SK-N-SH (cell line): ENCODE results near the gene TRAFD1. TPM values are rescaled to one million over a fixed set of nuclear protein-coding genes. Genes with fewer than 3 reads are reported as not detected.
A peak's percentile ranks its signal among the peaks of the same experiment; 100 is the strongest.

Source experiments
- CTCF ChIA-PET: fragments of 300-600, 350-600 bp; formaldehyde crosslinking; extraction: SDS; loops from one replicate; lab custom pipeline; 2021; lab: Yijun Ruan, JAX
- POLR2A ChIA-PET: fragments of 350-600 bp; sonication (Branson Sonifier 250); formaldehyde crosslinking; extraction: SDS; loops from one replicate; lab custom pipeline; 2020; ENCODE audit warnings: antibody characterized with exemption, inconsistent platforms; lab: Yijun Ruan, JAX
- DNase-seq: peaks from one replicate; pipeline ENCODE4 v3.0.0; 2012
- H2AFZ ChIP-seq: fragments of 200-600 bp; sonication (generic); 2 replicates; pipeline ENCODE4 v1.8.1; 2016; ENCODE audit warnings: antibody characterized with exemption, mild to moderate bottlenecking, low read depth
- H3F3A ChIP-seq: fragments of 200-600 bp; sonication (generic); replicated peaks from 2 replicates; pipeline ENCODE3; 2016; ENCODE audit warnings: antibody characterized with exemption, mild to moderate bottlenecking; ENCODE audit not compliant: insufficient read depth
- H3K27ac ChIP-seq, 2 experiments: fragments of 200-500 bp in 1 of 2; fragments of 200-600 bp in 1 of 2; sonication (Bioruptor generic) in 1 of 2; sonication (generic), shearing (Covaris generic) in 1 of 2; 2 replicates each; pipeline versions ENCODE4 v1.5.1 to v1.6.1; 2014 to 2016; ENCODE audit warnings: low read depth in 2 of 2, inconsistent platforms in 1 of 2, low read length in 1 of 2, mild to moderate bottlenecking in 1 of 2, mixed read lengths in 1 of 2
- H3K27me3 ChIP-seq: fragments of 200-600 bp; sonication (generic), shearing (Covaris generic); 2 replicates; pipeline ENCODE4 v1.6.1; 2016; ENCODE audit warnings: mixed run types; ENCODE audit not compliant: insufficient read depth
- H3K36me3 ChIP-seq, 2 experiments: fragments of 200-500 bp in 1 of 2; fragments of 200-600 bp in 1 of 2; sonication (Bioruptor generic) in 1 of 2; sonication (generic) in 1 of 2; replicated peaks in 1 of 2; 2 replicates each; pipeline versions ENCODE3 to v1.5.1; 2014 to 2016; ENCODE audit warnings: low read length in 1 of 2, mild to moderate bottlenecking in 1 of 2; ENCODE audit not compliant: insufficient read depth in 2 of 2, control insufficient read depth in 1 of 2
- H3K4me1 ChIP-seq, 2 experiments: fragments of 200-500 bp in 1 of 2; fragments of 200-600 bp in 1 of 2; sonication (Bioruptor generic) in 1 of 2; sonication (generic), shearing (Covaris generic) in 1 of 2; 2 replicates each; pipeline versions ENCODE4 v1.5.1 to v1.6.1; 2014 to 2016; ENCODE audit warnings: low read depth in 1 of 2, low read length in 1 of 2, mixed run types in 1 of 2; ENCODE audit not compliant: insufficient read depth in 2 of 2, control insufficient read depth in 1 of 2
- H3K4me2 ChIP-seq: fragments of 200-600 bp; sonication (generic), shearing (Covaris generic); 2 replicates; pipeline ENCODE4 v1.6.1; 2017; ENCODE audit warnings: mixed run types
- H3K4me3 ChIP-seq, 2 experiments: fragments of 200-500 bp in 1 of 2; fragments of 200-600 bp in 1 of 2; sonication (Bioruptor generic) in 1 of 2; sonication (generic), shearing (Covaris generic) in 1 of 2; 2 replicates each; pipeline versions ENCODE4 v1.5.1 to v1.8.1; 2014 to 2016; ENCODE audit warnings: low read depth in 2 of 2, inconsistent platforms in 1 of 2, low read length in 1 of 2, mild to moderate bottlenecking in 1 of 2, mixed read lengths in 1 of 2, moderate library complexity in 1 of 2
- H3K79me2 ChIP-seq: fragments of 200-600 bp; sonication (generic); 2 replicates; pipeline ENCODE4 v1.8.1; 2017; ENCODE audit warnings: mild to moderate bottlenecking; ENCODE audit not compliant: insufficient read depth
- H3K9ac ChIP-seq: fragments of 200-600 bp; sonication (generic); 2 replicates; pipeline ENCODE4 v1.6.1; 2017; ENCODE audit warnings: mixed run types
- H3K9me2 ChIP-seq: fragments of 200-600 bp; sonication (generic); 2 replicates; pipeline ENCODE4 v1.6.1; 2017; ENCODE audit warnings: mixed run types
- H3K9me3 ChIP-seq: fragments of 200-600 bp; sonication (generic); 2 replicates; pipeline ENCODE4 v1.6.1; 2017; ENCODE audit warnings: mixed run types, mild to moderate bottlenecking, moderate library complexity
- H4K20me1 ChIP-seq: fragments of 200-600 bp; sonication (generic); 2 replicates; pipeline ENCODE4 v1.6.1; 2017; ENCODE audit warnings: mild to moderate bottlenecking, mixed run types; ENCODE audit not compliant: insufficient read depth
- RAD21 ChIP-seq: IDR thresholded peaks from 2 replicates; pipeline ENCODE4 v1.6.1; 2012; ENCODE audit warnings: mild to moderate bottlenecking, low read length
- RCOR1 ChIP-seq: fragments of 150-350 bp; IDR thresholded peaks from 2 replicates; pipeline ENCODE4 v1.6.1; 2017; ENCODE audit warnings: antibody characterized with exemption, low read length
- SMC3 ChIP-seq: IDR thresholded peaks from 2 replicates; pipeline ENCODE4 v1.6.1; 2012; ENCODE audit warnings: low read depth, low read length, improper control_type of control experiment
- TCF12 ChIP-seq: IDR thresholded peaks from 2 replicates; pipeline ENCODE4 v1.4.0; 2012
- WGBS: methylation state at CpG from one replicate; pipeline ENCODE4 v1.1.6; 2017; ENCODE audit warnings: low lambda C conversion rate; 5-methylcytosine and 5-hydroxymethylcytosine counted together
- polyA plus RNA-seq, 3 experiments: library from polyadenylated mRNA; depleted of rRNA; stranded (reverse); fragments of >200 nt; gene quantifications; 2 replicates each; pipeline ENCODE4 v1.2.3, GENCODE V29; 2012
- TF ChIP-seq, protein P1 (sequence below): IDR thresholded peaks from 2 replicates; pipeline ENCODE4 v1.6.1; 2012; ENCODE audit warnings: mild to moderate bottlenecking, low read depth, low read length, moderate library complexity
- TF ChIP-seq, protein P2 (sequence below): fragments of 150-350 bp; IDR thresholded peaks from 2 replicates; pipeline ENCODE4 v1.6.1; 2016; ENCODE audit warnings: mild to moderate bottlenecking, low read depth, low read length
- TF ChIP-seq, protein P3 (sequence below): fragments of 200-600 bp; sonication (generic); IDR thresholded peaks from 2 replicates; pipeline ENCODE4 v1.6.1; 2017; ENCODE audit warnings: antibody characterized with exemption, mild to moderate bottlenecking, moderate library complexity

The TRAFD1 gene
- polyA plus RNA-seq, 1 of the 3 experiments (the other 2 are of a cell fraction), result 12.4 TPM

DNA sequence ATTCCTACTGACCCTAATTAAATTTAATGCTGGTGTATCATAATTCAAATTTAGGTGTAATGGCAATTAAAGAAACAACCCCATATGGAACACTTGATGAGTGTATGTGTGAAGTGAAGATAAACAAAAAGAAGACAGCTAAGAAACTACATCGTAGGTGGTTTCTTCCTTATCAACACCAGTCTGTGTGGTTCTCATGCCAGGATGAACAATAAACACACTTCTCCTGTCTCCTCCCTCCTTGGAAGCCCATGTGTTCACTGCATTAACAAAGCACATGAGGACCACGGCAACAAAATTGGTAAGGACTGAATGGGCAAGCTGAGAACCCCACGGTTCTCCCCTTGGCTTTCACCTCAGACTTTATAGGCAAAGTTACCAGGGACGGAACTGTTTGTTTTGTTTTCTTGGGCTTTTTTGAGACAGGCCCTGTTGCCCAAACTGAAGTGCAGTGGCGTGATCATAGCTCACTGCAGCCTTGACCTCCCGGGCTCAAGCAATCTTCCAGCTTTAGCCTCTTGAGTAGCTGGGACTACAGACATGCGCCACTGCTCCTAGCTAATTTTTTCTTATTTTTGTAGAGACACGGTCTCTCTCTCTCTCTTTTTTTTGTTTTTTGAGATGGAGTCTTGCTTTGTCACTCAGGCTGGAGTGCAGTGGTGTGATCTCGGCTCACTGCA, 71.0 kb downstream of the TRAFD1 start (continued):
- TF ChIP-seq, protein P1, sequence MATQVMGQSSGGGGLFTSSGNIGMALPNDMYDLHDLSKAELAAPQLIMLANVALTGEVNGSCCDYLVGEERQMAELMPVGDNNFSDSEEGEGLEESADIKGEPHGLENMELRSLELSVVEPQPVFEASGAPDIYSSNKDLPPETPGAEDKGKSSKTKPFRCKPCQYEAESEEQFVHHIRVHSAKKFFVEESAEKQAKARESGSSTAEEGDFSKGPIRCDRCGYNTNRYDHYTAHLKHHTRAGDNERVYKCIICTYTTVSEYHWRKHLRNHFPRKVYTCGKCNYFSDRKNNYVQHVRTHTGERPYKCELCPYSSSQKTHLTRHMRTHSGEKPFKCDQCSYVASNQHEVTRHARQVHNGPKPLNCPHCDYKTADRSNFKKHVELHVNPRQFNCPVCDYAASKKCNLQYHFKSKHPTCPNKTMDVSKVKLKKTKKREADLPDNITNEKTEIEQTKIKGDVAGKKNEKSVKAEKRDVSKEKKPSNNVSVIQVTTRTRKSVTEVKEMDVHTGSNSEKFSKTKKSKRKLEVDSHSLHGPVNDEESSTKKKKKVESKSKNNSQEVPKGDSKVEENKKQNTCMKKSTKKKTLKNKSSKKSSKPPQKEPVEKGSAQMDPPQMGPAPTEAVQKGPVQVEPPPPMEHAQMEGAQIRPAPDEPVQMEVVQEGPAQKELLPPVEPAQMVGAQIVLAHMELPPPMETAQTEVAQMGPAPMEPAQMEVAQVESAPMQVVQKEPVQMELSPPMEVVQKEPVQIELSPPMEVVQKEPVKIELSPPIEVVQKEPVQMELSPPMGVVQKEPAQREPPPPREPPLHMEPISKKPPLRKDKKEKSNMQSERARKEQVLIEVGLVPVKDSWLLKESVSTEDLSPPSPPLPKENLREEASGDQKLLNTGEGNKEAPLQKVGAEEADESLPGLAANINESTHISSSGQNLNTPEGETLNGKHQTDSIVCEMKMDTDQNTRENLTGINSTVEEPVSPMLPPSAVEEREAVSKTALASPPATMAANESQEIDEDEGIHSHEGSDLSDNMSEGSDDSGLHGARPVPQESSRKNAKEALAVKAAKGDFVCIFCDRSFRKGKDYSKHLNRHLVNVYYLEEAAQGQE, result no peak
- TF ChIP-seq RAD21, result no peak

DNA sequence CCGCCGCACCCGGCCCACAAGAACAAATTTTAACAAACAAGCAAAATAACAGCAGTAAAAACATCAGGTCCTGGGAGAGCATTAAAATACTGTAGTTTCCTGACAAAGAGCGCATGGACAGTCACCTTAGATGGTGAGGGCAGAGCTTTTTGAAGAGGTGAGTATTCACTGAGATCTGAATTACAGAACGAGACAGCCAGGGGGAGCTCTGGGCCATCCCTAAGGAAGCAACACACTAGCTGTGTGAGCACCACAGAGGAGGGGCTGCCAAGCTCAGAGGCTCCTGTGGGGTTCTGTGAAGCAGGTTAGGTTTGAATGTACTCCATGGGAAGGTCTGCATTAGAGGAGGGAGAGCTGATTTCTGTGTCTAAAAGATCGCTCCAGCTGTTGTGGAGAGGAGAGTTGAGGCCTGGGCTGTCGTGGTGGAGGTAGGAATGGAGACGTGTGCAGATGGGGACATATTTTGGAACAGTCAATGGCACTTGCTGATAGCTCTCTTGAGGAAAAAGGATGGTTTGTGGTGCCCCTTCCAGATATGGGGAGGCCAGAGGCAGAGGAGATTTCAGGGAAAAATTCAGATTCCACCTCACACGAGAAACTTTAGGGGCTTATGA, 72.9 kb downstream of the TRAFD1 start:
- H3K79me2 ChIP-seq, result no peaks in the 10 kb centered on the region
- ChIA-PET POLR2A (interaction anchor here (0.8 kb wide), 1 partner anchor 189 kb away, joined by 7 read pairs; no protein-coding TSS in a partner anchor), CTCF (interaction anchor here (0.5 to 5.1 kb wide), 32 partner anchors 9 to 224 kb away, joined by 3 to 82 read pairs (median 4); partner anchors contain the start of gene HECTD4)
- no peak overlapping the region for H2AFZ ChIP-seq
- peak; percentile 78 for DNase-seq
- 91% methylated on average over 9 of the region's 9 CpGs for WGBS
- no peak overlapping the region for H3K27ac ChIP-seq
- H3K9ac ChIP-seq, result no peak overlapping the region
- no peak overlapping the region for H3K4me2 ChIP-seq
- no peaks in the 10 kb centered on the region for H3K27me3 ChIP-seq
- no peak overlapping the region for H3K4me3 ChIP-seq
- no peaks in the 10 kb centered on the region for H3K4me1 ChIP-seq
- H4K20me1 ChIP-seq, result no peaks in the 10 kb centered on the region
- no peaks in the 10 kb centered on the region for H3K9me3 ChIP-seq
- peaks cover 31 to 46% of the 10 kb centered on the region in 2 experiments for H3K36me3 ChIP-seq
- H3K9me2 ChIP-seq, result no peaks in the 10 kb centered on the region
- H3F3A ChIP-seq, result no peaks in the 10 kb centered on the region
- TF ChIP-seq RCOR1, result no peak
- peak; percentile 71 for TF ChIP-seq RAD21
- TF ChIP-seq, protein P2, sequence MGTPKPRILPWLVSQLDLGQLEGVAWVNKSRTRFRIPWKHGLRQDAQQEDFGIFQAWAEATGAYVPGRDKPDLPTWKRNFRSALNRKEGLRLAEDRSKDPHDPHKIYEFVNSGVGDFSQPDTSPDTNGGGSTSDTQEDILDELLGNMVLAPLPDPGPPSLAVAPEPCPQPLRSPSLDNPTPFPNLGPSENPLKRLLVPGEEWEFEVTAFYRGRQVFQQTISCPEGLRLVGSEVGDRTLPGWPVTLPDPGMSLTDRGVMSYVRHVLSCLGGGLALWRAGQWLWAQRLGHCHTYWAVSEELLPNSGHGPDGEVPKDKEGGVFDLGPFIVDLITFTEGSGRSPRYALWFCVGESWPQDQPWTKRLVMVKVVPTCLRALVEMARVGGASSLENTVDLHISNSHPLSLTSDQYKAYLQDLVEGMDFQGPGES, result no peak
- TF ChIP-seq TCF12, result no peak
- peak; percentile 61 for TF ChIP-seq SMC3
- TF ChIP-seq, protein P3, sequence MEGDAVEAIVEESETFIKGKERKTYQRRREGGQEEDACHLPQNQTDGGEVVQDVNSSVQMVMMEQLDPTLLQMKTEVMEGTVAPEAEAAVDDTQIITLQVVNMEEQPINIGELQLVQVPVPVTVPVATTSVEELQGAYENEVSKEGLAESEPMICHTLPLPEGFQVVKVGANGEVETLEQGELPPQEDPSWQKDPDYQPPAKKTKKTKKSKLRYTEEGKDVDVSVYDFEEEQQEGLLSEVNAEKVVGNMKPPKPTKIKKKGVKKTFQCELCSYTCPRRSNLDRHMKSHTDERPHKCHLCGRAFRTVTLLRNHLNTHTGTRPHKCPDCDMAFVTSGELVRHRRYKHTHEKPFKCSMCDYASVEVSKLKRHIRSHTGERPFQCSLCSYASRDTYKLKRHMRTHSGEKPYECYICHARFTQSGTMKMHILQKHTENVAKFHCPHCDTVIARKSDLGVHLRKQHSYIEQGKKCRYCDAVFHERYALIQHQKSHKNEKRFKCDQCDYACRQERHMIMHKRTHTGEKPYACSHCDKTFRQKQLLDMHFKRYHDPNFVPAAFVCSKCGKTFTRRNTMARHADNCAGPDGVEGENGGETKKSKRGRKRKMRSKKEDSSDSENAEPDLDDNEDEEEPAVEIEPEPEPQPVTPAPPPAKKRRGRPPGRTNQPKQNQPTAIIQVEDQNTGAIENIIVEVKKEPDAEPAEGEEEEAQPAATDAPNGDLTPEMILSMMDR, result peak; percentile 71
